GM23338 (cell line): Measurements from ENCODE around the gene BCL2L14. TPM values are rescaled to one million over a fixed set of nuclear protein-coding genes. Genes with fewer than 3 reads are reported as not detected.

Experiments used
- ATAC-seq: fragments of 200-7000 bp; cut with Tn5 transposase; 3 replicates; pipeline ENCODE4 v1.9.1; 2020
- DNase-seq: peaks from one replicate; pipeline ENCODE4 v3.0.0-alpha.2; 2015; ENCODE audit warnings: low spot score
- H2AFZ ChIP-seq: fragments of 200-600 bp; sonication (generic); 2 replicates; pipeline ENCODE4 v1.8.0; 2016; ENCODE audit warnings: antibody characterized with exemption, mild to moderate bottlenecking, moderate library complexity
- H3F3A ChIP-seq: fragments of 200-600 bp; sonication (generic); replicated peaks from 2 replicates; pipeline ENCODE4 v1.8.0; 2017; ENCODE audit warnings: antibody characterized with exemption, mixed run types, low read depth
- H3K27ac ChIP-seq: fragments of 200-600 bp; sonication (generic); 2 replicates; pipeline ENCODE4 v1.6.1; 2016; ENCODE audit warnings: low read depth
- H3K27me3 ChIP-seq: fragments of 200-600 bp; sonication (generic); 2 replicates; pipeline ENCODE4 v1.8.0; 2016; ENCODE audit warnings: mild to moderate bottlenecking, mixed run types, moderate library complexity; ENCODE audit not compliant: insufficient read depth
- H3K36me3 ChIP-seq: fragments of 200-600 bp; sonication (generic); 2 replicates; pipeline ENCODE4 v1.8.0; 2016; ENCODE audit warnings: mild to moderate bottlenecking; ENCODE audit not compliant: insufficient read depth
- H3K4me1 ChIP-seq: fragments of 200-600 bp; sonication (generic); 2 replicates; pipeline ENCODE4 v1.8.0; 2016; ENCODE audit warnings: mild to moderate bottlenecking, moderate library complexity; ENCODE audit not compliant: insufficient read depth
- H3K4me2 ChIP-seq: fragments of 200-600 bp; sonication (generic); 2 replicates; pipeline ENCODE4 v1.7.1; 2017; ENCODE audit warnings: mixed run types
- H3K4me3 ChIP-seq: fragments of 200-600 bp; sonication (generic); 2 replicates; pipeline ENCODE4 v1.6.1; 2016; ENCODE audit warnings: mixed run types
- H3K79me2 ChIP-seq: fragments of 200-600 bp; sonication (generic); replicated peaks from 2 replicates; pipeline ENCODE4 v1.8.0; 2017; ENCODE audit warnings: mild to moderate bottlenecking; ENCODE audit not compliant: insufficient read depth
- H3K9me2 ChIP-seq: fragments of 200-600 bp; sonication (generic); 2 replicates; pipeline ENCODE4 v1.8.0; 2017; ENCODE audit not compliant: insufficient read depth
- H4K20me1 ChIP-seq: fragments of 200-600 bp; sonication (generic); replicated peaks from 2 replicates; pipeline ENCODE4 v1.8.0; 2017; ENCODE audit warnings: mild to moderate bottlenecking; ENCODE audit not compliant: insufficient read depth
- H3K27ac Mint-ChIP-seq: 2 replicates; pipeline ENCODE4 v1.8.0; 2020; ENCODE audit warnings: inconsistent platforms, mild to moderate bottlenecking, moderate library complexity, mixed read lengths
- H3K27me3 Mint-ChIP-seq: 3 replicates; pipeline ENCODE4 v1.8.0; 2022; ENCODE audit warnings: low read depth, mild to moderate bottlenecking, moderate library complexity, mixed read lengths, inconsistent platforms; ENCODE audit not compliant: insufficient read depth, poor library complexity
- H3K36me3 Mint-ChIP-seq: 3 replicates; pipeline ENCODE4 v1.8.0; 2021; ENCODE audit warnings: low read depth, mild to moderate bottlenecking, inconsistent platforms, moderate library complexity, mixed read lengths
- H3K4me1 Mint-ChIP-seq: 3 replicates; pipeline ENCODE4 v1.8.0; 2020; ENCODE audit warnings: mild to moderate bottlenecking, inconsistent platforms, mixed read lengths
- H3K4me3 Mint-ChIP-seq: 3 replicates; pipeline ENCODE4 v1.8.0; 2021; ENCODE audit warnings: moderate library complexity, mild to moderate bottlenecking, inconsistent platforms, mixed read lengths
- H3K9me3 Mint-ChIP-seq: 3 replicates; pipeline ENCODE4 v1.8.0; 2020; ENCODE audit warnings: moderate library complexity, mild to moderate bottlenecking, inconsistent platforms, mixed read lengths
- CREB1 ChIP-seq: fragments of 250-450 bp; sonication (Bioruptor Pico); IDR thresholded peaks from 2 replicates; pipeline ENCODE4 v1.5.0; 2020; ENCODE audit warnings: low read depth, mild to moderate bottlenecking, moderate library complexity
- CTCF ChIP-seq, 2 experiments: fragments of 200-600 bp in 1 of 2; sonication (generic) in 1 of 2; conservative IDR thresholded peaks; 2 replicates each; pipeline versions ENCODE4 v1.5.1 to v1.6.1; 2016 to 2017; ENCODE audit warnings: antibody characterized with exemption in 2 of 2, low read depth in 2 of 2, mild to moderate bottlenecking in 2 of 2, moderate library complexity in 1 of 2
- EZH2 ChIP-seq: fragments of 200-600 bp; sonication (generic); IDR thresholded peaks from one replicate; pipeline ENCODE4 v1.8.0; 2017; ENCODE audit warnings: antibody characterized with exemption, mild to moderate bottlenecking, low read depth; ENCODE audit not compliant: unreplicated experiment
- EZH2phosphoT487 ChIP-seq: fragments of 200-600 bp; sonication (generic); IDR thresholded peaks from one replicate; pipeline ENCODE4 v1.8.1; 2018; ENCODE audit warnings: antibody characterized with exemption; ENCODE audit not compliant: unreplicated experiment
- JUNB ChIP-seq: IDR thresholded peaks from one replicate; pipeline ENCODE4 v1.6.1; 2016; ENCODE audit warnings: antibody characterized with exemption; ENCODE audit not compliant: unreplicated experiment
- NANOG ChIP-seq: IDR thresholded peaks from 2 replicates; pipeline ENCODE4 v1.6.1; 2016; ENCODE audit warnings: antibody characterized with exemption, borderline replicate concordance
- POLR2AphosphoS5 ChIP-seq: IDR thresholded peaks from 2 replicates; pipeline ENCODE4 v1.6.1; 2016; ENCODE audit warnings: antibody characterized with exemption, low read depth
- REST ChIP-seq: IDR thresholded peaks from one replicate; pipeline ENCODE4 v1.6.1; 2018; ENCODE audit warnings: antibody characterized with exemption; ENCODE audit not compliant: unreplicated experiment
- STAT1 ChIP-seq: IDR thresholded peaks from one replicate; pipeline ENCODE4 v1.6.1; 2016; ENCODE audit warnings: antibody characterized with exemption; ENCODE audit not compliant: unreplicated experiment
- ZNF114 ChIP-seq: fragments of 250-450 bp; sonication (Bioruptor Pico); IDR thresholded peaks from 2 replicates; pipeline ENCODE4 v1.5.0; 2020; ENCODE audit warnings: mild to moderate bottlenecking, moderate library complexity
- ZNF331 ChIP-seq: fragments of 250-450 bp; sonication (Bioruptor Pico); IDR thresholded peaks from 2 replicates; pipeline ENCODE4 v1.5.0; 2020; ENCODE audit warnings: low read depth, mild to moderate bottlenecking, moderate library complexity
- polyA plus RNA-seq: library from polyadenylated mRNA; unstranded; fragments of >200 nt; fragmentation: Nextera tagmentation; extraction: Ambion mirVana; gene quantifications from 2 replicates; pipeline ENCODE4 v1.2.1, GENCODE V29; 2016
- total RNA-seq: library from RNA; depleted of rRNA; stranded (reverse); fragments of >200 nt; shearing (Covaris generic); gene quantifications from 2 replicates; pipeline ENCODE4 v1.2.3, GENCODE V29; 2014

BCL2L14 gene
- total and polyA plus RNA-seq, 2 experiments from 2014 or later = 2.1 to 2.7 TPM

- no peaks in the 10 kb centered on the region for H3K4me1 Mint-ChIP-seq
- no peak for DNase-seq
- H3K4me3 Mint-ChIP-seq = no peak overlapping the region
- peaks cover 12% of the 10 kb centered on the region; the same call in 2 of the 3 replicates for H3K36me3 Mint-ChIP-seq
- no peaks in the 10 kb centered on the region for H3F3A ChIP-seq
- H3K4me3 ChIP-seq = no peak overlapping the region
- no peak overlapping the region for H3K27ac Mint-ChIP-seq
- H3K79me2 ChIP-seq = no peaks in the 10 kb centered on the region
- H3K27me3 ChIP-seq = no peaks in the 10 kb centered on the region
- no peaks in the 10 kb centered on the region for H3K27me3 Mint-ChIP-seq
- H3K9me3 Mint-ChIP-seq = no peaks in the 10 kb centered on the region; the same call in 2 of the 3 replicates
- ATAC-seq = no peak
- H2AFZ ChIP-seq = no peak overlapping the region
- no peaks in the 10 kb centered on the region for H3K9me2 ChIP-seq
- H3K36me3 ChIP-seq = no peaks in the 10 kb centered on the region; the same call in 1 of the 2 replicates
- TF ChIP-seq REST (no peak), NANOG (no peak), CREB1 (CRISPR knock-in tag) (no peak), JUNB (no peak), POLR2AphosphoS5 (no peak)
- H3K4me2 ChIP-seq = no peak overlapping the region
- H4K20me1 ChIP-seq = no peaks in the 10 kb centered on the region
- no peak overlapping the region for H3K27ac ChIP-seq
- H3K4me1 ChIP-seq = no peaks in the 10 kb centered on the region
Observed at GRCh38 chr12:12099102-12099501, 28.4 kb downstream of the BCL2L14 start.

GRCh38 chr12:12107678-12108077 lies 36.9 kb downstream of the BCL2L14 start:
- Histone ChIP-seq H3K27me3 (no peaks in the 10 kb centered on the region), H4K20me1 (no peaks in the 10 kb centered on the region), H3K36me3 (no peaks in the 10 kb centered on the region), H3K79me2 (no peaks in the 10 kb centered on the region), H3K4me3 (no peak overlapping the region), H3K9me2 (no peaks in the 10 kb centered on the region), H3K4me2 (no peak overlapping the region), H3F3A (no peaks in the 10 kb centered on the region), H3K27ac (no peak overlapping the region), H2AFZ (no peak overlapping the region), H3K4me1 (no peaks in the 10 kb centered on the region)
- Mint-ChIP-seq H3K27me3 (no peaks in the 10 kb centered on the region), H3K4me3 (no peak overlapping the region), H3K36me3 (peaks cover 53% of the 10 kb centered on the region), H3K27ac (no peak overlapping the region), H3K4me1 (no peaks in the 10 kb centered on the region; the same call in 2 of the 3 replicates), H3K9me3 (peaks cover 22% of the 10 kb centered on the region)
- ATAC-seq (no peak), DNase-seq (no peak)
- no peak for TF ChIP-seq ZNF114 (CRISPR knock-in tag)
- no peak for TF ChIP-seq POLR2AphosphoS5
- no peak for TF ChIP-seq REST
- TF ChIP-seq CREB1 (CRISPR knock-in tag) = no peak
- TF ChIP-seq STAT1 = no peak
- no peak for TF ChIP-seq ZNF331 (CRISPR knock-in tag)
- TF ChIP-seq CTCF (conservative IDR thresholded peaks at IDR 0.05; ENCODE audit: low read depth in 2 of 2) = no peak
- TF ChIP-seq EZH2phosphoT487 = no peak
- no peak for TF ChIP-seq NANOG
- TF ChIP-seq EZH2 = no peak
- no peak for TF ChIP-seq JUNB
